NCI-H526 (cell line): ENCODE data around the gene ZSCAN9.
A peak's percentile ranks its signal among the peaks of the same experiment; 100 is the strongest.

Experiments used
- DNase-seq, 2 experiments: peaks; one replicate each; lab custom pipeline; 2025; lab: John Stamatoyannopoulos, UW

ZSCAN9 gene

DNA sequence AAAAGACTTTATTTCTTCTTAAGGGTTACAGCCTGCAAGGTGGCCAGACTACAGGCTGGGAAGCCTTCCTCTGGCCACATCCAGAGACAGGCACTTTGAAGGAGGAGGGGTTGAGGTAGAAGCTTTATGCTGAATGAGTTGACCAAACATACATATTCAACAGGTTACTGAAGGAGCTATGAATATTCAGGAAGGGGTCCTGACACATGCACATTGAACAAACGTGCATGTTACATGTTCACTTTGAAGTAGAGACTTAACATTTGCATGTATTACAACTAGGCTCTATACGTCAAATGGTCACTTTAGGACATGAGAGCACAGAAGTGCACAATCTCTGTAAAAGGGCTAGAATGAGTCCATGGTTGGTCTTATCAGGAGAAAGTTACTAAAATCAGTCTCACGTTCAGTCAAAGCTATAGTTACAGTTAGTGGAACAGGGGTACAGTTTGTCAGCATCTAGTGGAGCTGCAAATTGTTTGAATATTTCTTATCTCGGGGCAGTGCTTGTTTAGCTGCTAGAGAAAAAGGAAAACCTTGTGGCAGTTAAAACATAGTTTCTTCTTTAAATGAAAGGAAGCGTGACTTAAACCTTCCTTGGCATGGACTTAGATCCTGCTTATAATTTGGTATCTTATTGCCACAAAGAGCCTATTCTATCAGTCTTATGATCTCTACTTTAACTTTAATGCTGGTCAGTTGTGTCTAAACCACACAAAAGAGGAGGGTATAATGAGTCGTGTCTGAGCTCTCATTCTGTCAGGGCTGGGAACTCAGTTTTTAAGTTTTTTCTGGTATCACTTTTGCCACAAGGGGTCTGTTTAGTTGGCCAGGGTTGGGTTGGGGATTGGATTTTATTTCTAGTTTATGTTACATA is 4.6 kb upstream of the ZSCAN9 start:
- DNase-seq, result peak; percentile 60 to 65

DNA sequence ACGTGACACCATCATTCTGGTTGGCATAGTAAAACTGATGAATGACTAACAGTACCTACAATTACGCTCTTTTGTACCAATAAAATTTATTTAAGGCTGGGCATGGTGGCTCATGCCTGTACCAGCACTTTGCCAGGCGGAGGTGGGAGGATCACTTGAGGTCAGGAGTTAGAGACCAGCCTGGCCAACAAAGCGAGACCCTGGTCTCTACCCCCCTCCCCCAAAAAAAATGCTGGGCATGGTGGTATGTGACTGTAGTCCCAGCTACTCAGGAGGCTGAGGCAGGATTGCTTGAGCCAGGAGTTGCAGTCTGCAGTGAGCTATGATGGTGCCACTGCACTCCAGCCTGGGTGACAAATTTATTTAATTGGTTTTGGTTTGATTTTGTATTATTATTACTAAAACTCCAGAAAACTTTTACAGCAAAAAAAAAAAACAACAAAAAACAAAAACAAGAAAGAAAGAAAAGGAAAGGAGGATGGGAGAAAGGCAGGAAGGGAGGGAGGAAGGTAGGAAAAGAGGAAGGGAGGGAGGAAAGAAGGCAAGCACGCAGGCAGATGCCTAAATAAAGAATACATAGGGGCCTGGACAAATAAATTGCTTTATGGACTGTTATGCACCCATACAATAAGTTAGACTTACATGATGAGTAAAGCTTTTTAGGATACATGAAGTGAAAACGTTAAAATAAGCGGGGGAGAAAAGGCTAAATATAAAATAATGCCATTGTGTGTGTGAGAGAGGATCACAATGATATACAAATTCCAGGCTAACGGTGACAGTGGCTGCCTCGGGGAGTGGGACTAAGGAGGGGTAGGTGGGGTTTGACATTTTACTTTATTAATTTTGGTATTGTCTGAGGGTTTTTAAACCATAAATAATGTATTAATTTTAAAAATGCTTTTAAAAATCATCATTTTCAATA is 682 bp upstream of the ZSCAN9 start:
- DNase-seq, result no peak

DNA sequence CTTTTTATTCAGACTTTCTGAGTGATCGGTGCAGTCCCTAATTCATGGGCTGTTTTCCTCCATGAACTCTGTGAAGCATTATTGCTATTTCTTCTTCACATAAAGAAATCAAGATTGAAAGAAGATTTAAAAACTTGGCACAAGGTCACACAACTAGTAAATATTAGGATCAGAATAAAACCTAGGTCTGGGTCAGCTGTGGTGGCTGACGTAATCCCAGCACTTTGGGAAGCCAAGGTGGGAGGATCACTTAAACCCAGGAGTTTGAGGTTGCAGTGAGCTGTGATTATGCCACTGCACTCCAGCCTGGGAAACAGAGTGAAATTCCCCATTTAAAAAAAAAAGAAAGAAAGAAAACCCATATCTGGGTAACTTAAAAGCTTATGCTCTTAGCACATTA is 1.4 kb downstream of the ZSCAN9 start:
- DNase-seq, result no peak

DNA sequence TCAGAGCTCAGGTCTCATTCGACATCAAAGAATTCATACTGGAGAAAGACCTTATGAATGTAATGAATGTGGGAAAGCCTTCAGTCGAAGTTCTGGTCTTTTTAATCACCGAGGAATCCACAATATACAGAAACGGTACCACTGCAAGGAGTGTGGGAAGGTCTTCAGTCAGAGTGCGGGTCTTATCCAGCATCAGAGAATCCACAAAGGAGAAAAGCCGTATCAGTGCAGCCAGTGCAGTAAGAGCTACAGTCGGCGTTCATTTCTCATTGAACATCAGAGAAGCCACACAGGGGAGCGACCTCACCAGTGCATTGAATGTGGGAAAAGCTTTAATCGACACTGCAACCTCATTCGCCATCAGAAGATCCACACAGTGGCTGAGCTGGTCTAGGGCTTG is 7.7 kb downstream of the ZSCAN9 start:
- no peak for DNase-seq

DNA sequence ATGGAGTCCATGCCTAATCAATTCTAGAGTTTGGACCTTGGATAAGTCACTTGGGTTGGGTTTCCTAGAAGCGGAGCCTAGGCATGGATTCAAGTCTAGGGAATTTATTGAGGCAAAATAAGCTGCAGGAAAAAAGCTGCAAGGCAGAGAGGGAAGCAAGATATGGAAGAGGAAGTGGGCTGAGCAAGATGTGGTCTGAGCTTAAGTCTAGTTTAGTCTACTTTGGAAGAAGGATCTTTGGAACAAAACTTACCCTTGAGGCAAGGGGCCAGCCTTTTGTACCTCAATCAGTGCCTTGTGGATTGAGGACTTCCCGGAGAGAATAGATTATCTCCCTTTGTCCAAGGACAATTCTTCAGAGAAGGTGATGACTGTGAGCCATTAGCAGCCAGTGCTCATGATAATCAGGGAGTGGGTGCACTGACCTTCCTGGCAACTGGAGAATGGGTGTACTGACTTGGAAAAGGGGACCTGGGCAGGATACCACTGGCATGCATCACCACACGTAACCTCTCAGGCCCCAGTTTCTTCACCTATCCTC is 10.9 kb downstream of the ZSCAN9 start:
- no peak for DNase-seq

DNA sequence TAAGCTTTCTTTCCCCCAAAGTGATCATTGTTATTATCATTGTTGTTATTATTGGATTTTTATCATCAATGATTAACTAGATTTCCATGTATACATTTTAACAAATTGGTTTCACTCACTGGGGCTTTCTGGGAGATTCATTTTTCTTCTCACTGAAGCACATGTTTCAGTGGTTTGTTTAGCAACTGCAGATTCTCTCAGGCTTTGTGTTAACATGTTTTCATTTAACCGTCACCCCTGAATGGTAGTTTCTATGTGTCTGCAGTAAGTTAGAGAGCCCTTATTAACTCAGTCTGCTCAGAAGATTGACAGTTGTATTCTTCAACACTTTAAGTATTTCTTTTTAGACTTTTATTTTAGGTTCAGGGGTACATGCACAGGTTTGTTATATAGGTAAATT is 14.6 kb downstream of the ZSCAN9 start:
- DNase-seq, result no peak

DNA sequence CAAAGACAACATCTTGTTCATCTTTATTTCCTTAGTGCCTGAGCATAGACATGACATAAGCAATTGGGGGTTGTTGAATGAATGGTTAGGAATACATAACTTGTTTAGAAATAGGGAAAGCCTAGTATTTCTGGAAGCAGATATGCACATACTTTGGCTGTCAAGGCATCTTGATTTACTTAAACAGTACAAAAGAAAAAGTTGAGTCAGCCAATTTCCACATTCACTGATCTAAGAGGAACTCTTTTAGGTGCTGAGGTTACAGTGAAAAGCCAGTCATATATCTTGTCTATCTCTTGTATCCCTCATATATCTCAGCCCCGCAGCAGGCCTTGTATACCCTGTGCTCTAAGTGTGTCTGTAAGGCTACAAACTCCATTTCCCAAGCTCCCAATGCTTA is 15.4 kb downstream of the ZSCAN9 start:
- no peak for DNase-seq

DNA sequence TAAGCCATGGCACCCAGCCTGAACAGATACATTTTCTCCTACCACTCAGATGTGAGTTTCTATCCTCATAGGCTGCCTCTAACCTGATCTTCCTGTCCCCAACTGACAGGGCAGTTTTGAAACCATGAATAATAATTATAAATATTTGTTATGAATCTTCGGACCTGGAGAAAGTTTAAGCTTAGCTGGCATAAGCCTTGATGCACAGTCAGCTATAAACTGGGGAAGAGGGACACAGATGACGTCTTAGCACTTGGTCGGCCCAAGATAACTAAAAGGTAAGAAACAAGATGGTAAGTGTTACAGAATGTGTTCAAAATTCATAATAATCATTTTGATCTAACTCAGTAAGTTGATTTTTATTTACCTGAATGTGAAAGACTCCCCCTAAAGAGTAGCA is 18.9 kb downstream of the ZSCAN9 start:
- no peak for DNase-seq

DNA sequence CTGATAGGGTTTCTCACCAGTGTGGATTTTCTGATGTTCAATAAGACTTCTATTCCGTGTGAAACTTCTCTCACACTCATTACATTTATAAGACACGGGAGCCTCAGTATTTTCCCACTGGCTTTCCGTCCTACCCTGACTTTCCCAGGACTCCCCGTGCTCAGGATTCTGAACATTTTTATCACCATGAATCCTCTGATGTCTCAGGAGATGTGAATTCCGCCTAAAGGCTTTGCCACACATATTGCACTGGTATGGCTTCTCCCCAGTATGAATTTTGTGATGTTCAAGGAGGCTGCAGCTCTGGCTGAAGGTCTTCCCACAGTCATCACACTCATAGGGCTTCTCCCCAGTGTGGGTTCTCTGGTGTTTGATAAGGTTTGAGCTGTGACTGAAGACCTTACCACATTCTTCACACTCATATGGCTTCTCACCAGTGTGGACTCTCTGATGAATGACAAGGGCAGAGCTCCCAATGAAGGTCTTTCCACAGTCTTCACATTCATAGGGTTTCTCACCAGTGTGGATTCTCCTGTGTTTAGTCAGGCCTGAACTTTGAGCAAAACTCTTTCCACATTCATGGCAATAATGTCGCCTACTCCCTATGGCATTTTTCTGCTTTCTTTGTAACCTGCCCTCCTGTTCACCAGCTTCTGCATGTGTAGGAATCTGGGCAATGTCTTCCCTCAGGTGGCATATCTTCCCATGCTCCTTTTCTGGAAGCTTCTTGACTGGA is 20.3 kb downstream of the ZSCAN9 start:
- DNase-seq, result no peak

DNA sequence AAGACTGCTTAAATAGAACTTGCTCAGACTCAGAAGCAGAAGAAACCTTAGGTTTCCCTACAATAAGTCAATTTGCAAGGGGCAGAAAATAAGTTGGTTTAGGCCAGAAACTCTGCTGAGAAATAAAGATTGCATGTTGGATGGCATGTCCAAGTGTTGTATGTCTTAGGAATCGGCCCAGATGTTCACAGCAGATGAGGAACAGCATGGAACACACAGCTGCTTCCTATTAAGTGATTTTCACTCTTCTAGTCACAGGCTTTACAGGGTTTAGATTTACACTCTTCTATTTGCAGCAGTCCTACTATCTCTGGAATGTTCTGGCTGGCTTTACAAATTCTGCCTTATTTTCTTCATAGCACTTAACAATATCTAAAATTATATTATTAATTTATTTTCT is 23.8 kb downstream of the ZSCAN9 start:
- DNase-seq, result no peak

DNA sequence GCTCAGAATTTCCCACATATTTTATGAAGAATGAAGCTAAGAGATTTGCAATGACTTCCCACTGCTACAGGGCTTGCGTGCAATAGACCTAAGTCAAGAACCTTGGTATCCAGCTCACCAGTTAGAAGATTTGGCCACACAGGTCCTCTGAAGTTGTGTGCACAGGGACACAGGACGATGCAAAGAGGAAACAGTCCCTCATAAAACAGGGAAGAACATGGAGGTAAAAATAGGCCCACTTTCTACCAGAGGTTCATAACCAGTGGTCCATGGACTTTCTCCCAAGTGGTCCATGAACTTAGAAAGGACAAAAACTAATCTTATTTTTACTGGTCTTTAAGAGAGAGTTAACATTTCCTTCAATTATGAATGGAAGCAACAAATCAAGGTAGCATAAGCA is 25.7 kb downstream of the ZSCAN9 start:
- no peak for DNase-seq

DNA sequence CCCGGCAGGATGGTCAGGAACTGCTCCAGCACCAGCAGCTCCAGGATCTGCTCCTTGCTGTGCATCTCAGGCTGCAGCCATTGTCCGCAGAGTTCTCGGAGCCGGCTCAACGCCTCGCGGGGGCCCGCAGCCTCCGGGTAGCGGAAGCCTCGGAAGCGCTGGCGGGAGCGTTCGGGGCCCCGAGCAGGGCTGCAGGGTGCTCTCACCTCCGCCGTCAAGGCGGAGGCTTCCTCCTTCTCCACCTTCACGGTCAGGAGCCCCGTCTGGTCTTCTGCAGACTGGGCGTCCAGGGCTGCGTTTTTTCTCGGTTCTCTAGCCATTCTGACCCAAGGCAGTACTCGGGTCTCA is 26.6 kb downstream of the ZSCAN9 start:
- DNase-seq, result peak in 1 of 2 experiments; percentile 25

DNA sequence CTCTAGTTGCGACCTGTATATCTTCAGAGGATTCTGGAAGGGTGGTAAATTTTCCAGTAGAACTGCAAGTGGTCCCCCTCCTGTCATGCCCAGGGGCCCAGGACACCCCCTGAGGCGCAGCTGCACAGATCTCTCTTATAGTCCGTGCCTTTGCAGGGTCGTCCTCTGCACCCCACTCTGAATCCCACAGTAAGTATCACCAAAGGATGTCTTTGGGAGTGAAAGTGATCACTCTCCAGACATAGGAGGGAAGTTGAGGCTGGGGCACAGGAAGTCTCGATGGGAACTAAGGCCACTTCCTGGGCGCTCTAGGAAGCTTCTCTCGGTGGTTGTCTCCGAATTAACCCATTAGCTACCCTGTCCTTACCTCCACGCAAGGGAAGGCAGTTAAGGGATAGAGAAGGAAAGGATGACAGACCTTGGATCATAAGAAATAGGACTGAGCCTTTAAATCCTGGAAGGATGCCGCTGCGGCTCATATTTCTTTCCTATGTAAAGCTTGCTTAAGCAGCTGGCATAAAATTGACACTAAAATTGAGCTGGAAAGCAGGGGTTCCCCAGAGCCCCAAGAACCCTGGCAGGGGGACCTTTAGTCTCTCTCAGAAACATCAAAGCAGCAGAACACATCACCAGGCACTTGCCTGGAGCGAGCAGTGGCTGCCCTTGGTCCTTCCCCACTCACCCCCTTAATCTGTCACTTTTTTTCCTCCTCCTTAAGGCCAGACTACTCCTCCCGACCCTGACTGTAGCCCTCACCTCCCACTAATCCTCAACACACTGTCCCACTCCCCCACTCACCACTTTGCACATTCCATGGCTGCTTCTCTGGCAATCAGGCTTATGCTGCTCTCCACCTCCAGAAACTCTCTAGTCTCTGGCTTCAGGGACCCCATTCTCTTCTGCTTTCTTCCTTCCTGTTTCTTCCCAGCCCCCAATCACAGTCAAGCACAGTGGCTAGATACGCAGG is 27.2 kb downstream of the ZSCAN9 start, which contains the start of gene ZKSCAN4:
TSS of gene ZKSCAN4 (minus strand) at position 261 of the 967 bp plus-strand sequence. CDS start 289 bp downstream, outside the sequence.
- DNase-seq, result peak; percentile 89 to 94

DNA sequence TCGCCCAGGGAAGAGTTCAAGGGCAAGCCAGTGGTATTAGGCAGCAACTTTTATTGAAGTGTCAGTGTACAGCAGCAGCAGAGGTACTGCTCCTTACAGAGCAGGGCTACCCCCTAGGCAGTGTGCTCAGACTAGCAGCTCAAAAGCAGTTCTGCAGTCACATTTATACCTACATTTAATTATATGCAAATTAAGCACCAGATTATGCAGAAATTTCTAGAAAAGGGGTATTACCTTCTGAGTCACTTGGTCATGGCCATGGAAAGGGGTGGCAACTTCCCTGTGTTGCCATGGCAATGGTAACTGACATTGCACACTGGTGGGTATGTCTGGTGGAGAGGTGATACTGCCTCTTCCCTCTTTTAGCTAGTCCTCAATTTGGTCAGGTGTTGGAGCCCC is 29.0 kb downstream of the ZSCAN9 start:
- DNase-seq, result no peak

DNA sequence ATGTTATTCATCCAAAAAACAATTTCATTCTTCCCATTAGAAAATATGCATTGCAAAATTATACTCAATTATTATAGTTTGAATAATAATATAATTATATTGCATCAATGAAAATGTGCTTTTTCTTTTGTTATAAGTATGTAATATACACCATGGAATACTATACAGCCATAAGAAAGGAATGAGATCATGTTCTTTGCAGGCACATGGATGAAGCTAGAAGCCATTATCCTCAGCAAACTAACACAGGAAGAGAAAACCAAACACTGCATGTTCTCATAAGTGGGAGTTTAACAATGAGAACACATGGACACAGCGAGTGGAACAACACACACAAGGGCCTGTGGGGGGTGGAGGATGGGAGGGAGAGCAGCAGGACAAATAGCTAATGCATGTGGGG is 32.0 kb downstream of the ZSCAN9 start:
- no peak for DNase-seq

DNA sequence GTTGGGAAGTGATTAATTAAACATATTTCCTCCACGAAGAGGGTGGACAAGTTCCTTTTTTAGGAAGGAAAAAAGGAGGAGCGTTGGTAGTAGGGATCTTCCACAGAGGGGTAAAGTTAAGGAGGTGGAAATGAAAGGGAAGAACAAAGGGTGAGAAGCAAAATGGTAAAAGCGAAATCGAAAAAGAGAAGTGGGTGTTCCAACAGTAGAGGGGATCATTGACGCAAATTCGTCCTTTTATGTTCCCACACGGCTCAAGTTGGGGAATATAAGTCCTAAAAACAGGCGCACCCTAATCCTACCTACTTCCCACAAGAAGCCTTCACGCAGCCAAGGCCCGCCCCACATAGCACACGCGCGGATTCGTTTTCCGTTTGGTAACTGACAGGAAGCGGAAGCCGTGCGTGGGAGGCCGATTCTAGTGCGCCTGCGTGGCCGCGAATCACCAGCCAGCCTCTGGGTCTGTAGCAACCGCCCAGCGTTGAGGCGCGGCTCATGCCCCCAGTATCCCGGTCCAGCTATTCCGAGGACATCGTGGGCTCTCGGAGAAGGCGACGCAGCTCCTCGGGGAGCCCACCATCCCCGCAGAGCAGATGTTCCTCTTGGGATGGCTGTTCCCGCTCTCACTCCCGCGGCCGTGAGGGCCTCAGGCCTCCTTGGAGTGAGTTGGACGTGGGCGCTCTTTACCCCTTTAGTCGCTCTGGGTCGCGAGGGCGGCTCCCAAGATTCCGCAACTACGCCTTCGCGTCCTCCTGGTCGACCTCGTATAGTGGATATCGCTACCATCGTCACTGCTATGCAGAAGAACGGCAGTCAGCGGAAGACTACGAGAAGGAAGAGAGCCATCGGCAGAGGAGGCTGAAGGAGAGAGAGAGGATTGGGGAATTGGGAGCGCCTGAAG is 34.1 kb downstream of the ZSCAN9 start, which contains the start of gene NKAPL:
TSS of gene NKAPL (plus strand) at position 421 of the 901 bp plus-strand sequence. CDS start at position 496, 75 bp downstream.
- DNase-seq, result no peak

DNA sequence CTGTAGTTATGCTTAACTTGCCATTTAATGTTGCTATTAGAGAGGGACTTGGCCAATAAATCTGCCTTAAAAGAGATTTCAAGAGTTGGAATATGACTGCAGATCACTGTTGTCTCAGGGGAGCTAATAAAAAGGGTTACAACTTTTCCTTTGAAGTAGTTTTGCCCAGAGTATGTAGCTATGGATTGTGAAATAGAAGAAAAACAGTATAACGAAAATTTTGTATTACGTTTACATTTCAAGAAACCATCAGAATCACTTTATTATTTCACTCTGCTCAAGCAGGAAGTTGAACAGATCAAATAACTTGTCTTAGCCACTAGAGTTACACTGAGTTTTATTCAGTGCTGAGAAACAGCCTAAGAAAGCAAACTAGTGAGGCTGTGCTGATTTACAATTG is 38.8 kb downstream of the ZSCAN9 start:
- DNase-seq, result no peak

DNA sequence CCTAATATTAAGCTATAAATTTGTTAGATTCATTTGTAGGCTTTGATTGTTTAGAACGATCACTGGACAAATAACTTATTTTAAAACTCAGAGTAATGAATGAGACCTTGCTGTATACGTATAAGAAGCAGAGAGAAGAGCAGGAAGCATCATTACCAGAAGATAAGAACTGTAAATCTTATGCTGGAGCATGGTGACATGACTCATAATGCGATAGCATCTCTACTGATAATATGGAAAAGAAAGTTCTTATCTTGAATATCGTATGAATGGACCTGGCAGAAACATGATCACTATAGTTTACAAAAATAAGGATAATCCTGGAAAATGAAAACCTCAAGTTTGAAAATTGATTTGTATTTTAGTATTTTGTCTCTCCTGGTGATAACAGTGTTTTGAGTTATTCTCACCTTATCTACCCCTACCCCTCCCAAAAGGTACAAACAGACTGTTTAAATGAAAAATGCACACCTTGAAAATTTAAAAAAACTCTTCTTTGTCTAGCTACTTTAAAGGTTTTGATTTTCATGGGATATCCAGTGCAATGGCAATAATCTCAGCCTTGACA is 39.8 kb downstream of the ZSCAN9 start:
- DNase-seq, result no peak

DNA sequence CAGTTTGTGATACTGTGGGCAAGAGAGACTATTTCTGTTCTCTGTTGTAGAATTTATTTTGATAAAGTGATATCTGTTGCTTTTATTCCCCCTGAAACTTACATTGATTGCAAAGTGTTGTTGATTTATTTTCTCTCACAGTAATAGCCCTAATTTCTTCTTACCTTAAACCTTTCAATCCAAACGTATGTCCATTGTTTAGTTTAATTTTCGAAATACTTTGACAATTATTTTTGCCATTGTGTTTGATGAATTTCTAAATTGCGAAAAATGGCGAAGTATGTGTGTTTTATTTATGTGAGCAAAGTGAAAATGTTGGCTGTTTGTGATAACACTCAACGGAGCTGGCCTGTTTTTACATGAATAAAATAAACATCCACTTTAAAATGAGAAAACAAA is 41.5 kb downstream of the ZSCAN9 start:
- no peak for DNase-seq
